Right lobe of liver (tissue), 6 donors: ENCODE measurements around the gene CDH13. TPM values are rescaled to one million over a fixed set of nuclear protein-coding genes. Genes with fewer than 3 reads are reported as not detected.

Experiments
- ATAC-seq, 4 donors: fragments of 200-7000 bp; cut with Tn5 transposase; one replicate each; pipeline ENCODE4 v1.9.1; 2020; ENCODE audit warnings: mild to moderate bottlenecking in 4 of 4, moderate library complexity in 4 of 4
- DNase-seq, 3 donors: peaks; one replicate each; pipeline ENCODE4 v3.0.0-alpha.2; 2020
- H3K27ac ChIP-seq, 3 donors: fragments of 200-600 bp; one replicate each; pipeline ENCODE4 v1.8.0; 2022
- H3K27me3 ChIP-seq, 2 donors: fragments of 200-600 bp; one replicate each; pipeline ENCODE4 v1.8.0; 2022
- H3K36me3 ChIP-seq, 4 donors: fragments of 200-600 bp; sonication (generic) in 1 of 4; one replicate each; pipeline versions ENCODE4 v1.5.1 to v1.8.0; 2017 to 2022; ENCODE audit warnings: control low read depth in 1 of 4
- H3K4me1 ChIP-seq, 4 donors: fragments of 200-600 bp; sonication (generic) in 1 of 4; one replicate each; pipeline versions ENCODE4 v1.5.1 to v1.8.0; 2017 to 2022; ENCODE audit warnings: control low read depth in 1 of 4
- H3K4me3 ChIP-seq, 3 donors: fragments of 200-600 bp; one replicate each; pipeline ENCODE4 v1.8.0; 2022
- H3K9me3 ChIP-seq, 4 donors: fragments of 200-600 bp; sonication (generic) in 1 of 4; one replicate each; pipeline versions ENCODE4 v1.5.1 to v1.8.0; 2017 to 2022; ENCODE audit warnings: control low read depth in 1 of 4
- POLR2A ChIP-seq: fragments of 450-650 bp; IDR thresholded peaks from one replicate; pipeline ENCODE4 v1.6.1; 2017; ENCODE audit warnings: antibody characterized with exemption, mild to moderate bottlenecking
- WGBS: methylation state at CpG from one replicate; pipeline ENCODE4 v1.1.6; 2018; ENCODE audit warnings: low coverage, low lambda C conversion rate; ENCODE audit not compliant: insufficient coverage; ENCODE audit errors: missing lambda C conversion rate; 5-methylcytosine and 5-hydroxymethylcytosine counted together
- intact Hi-C, 2 donors: fragments of 100-400 bp; cut with DNase I; formaldehyde crosslinking; loops; one replicate each; pipeline versions ENCODE4 v1.11.2 to v1.14.1; 2022
- total RNA-seq, 6 experiments: library from RNA; depleted of rRNA in 2 of 6; stranded (reverse); fragments of >200 nt in 2 of 6; fragmentation: NEBNext Ultra II Directional in 3 of 6; extraction: Animal tissue kit (Norgen Biotek cat#: 25700) in 3 of 6; gene quantifications; one replicate each; pipeline versions ENCODE4 v1.1.0 to v1.2.4, GENCODE V29; 2016 to 2023
- TF ChIP-seq, protein P1 (sequence below), 4 donors: fragments of 200-600 bp in 3 of 4; fragments of 450-650 bp in 1 of 4; IDR thresholded peaks; one replicate each; pipeline versions ENCODE4 v1.5.1 to v1.8.0; 2016 to 2022; ENCODE audit warnings: antibody characterized with exemption in 4 of 4, mild to moderate bottlenecking in 2 of 4
- donor health status: DM: no; HTN: yes; CAD: no.
- donor health status: DM: no; HTN: no; CAD: no.
- donor health status: DM: no; HTN: no; CAD: no.
- donor health status: DM: no; HTN: yes; CAD: no.
- donor health status: DM: no; HTN: yes; CAD: no.

Gene CDH13
- total RNA-seq, 6 experiments from 2014 or later: 0.13 to 4.6 (median 0.49) TPM

DNA sequence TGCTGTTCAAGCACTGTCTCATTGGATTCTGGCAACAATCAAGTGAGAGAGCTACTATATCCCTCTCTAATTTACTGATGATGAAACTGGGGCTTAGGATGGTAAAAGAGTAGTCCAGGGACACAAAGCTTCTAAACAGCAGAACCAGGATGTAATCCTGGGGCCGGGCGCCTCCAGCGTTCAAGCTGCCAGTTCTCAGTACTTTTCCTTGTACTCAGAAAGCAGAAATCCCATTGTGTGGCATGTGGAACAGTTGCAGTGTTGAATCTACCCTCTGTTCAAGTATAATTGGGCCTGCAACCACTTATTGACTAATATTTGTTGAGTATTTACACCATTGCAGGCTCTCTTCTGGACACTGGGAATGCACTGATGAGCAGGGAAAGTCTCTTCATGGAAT is 14.5 kb upstream of the CDH13 start:
- ATAC-seq (no peak), DNase-seq (no peak)
- H3K36me3 ChIP-seq: no peaks in the 10 kb centered on the region
- no peaks in the 10 kb centered on the region for H3K27me3 ChIP-seq
- no peaks in the 10 kb centered on the region for H3K4me1 ChIP-seq
- no peaks in the 10 kb centered on the region for H3K9me3 ChIP-seq
- TF ChIP-seq POLR2A: no peak
- TF ChIP-seq, protein P1, sequence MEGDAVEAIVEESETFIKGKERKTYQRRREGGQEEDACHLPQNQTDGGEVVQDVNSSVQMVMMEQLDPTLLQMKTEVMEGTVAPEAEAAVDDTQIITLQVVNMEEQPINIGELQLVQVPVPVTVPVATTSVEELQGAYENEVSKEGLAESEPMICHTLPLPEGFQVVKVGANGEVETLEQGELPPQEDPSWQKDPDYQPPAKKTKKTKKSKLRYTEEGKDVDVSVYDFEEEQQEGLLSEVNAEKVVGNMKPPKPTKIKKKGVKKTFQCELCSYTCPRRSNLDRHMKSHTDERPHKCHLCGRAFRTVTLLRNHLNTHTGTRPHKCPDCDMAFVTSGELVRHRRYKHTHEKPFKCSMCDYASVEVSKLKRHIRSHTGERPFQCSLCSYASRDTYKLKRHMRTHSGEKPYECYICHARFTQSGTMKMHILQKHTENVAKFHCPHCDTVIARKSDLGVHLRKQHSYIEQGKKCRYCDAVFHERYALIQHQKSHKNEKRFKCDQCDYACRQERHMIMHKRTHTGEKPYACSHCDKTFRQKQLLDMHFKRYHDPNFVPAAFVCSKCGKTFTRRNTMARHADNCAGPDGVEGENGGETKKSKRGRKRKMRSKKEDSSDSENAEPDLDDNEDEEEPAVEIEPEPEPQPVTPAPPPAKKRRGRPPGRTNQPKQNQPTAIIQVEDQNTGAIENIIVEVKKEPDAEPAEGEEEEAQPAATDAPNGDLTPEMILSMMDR (IDR thresholded peaks at IDR 0.05): no peak
- intact Hi-C loops: no loop called here
- H3K4me3 ChIP-seq: no peak overlapping the region
- no peak overlapping the region for H3K27ac ChIP-seq
- 63% methylated on average over 3 of the region's 3 CpGs for WGBS

DNA sequence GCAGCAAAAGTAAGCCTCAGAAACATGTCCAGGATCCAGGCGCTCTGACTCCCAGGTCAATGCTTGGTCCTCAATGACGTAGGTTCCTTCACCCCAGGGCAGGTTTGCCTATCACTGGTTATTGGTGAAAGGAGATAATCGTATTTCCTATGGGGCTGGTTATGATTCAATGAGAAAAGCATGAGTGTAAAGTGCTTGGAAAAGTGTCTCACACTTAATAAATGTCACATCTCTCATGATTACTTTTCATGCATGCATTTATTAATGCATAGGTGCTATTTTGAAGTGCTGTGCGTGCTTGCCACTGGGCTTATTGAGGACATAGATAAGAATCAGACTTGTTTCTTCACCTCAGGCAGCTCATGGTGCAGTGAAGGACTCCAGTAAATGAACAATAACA is 10.4 kb upstream of the CDH13 start:
- intact Hi-C loops: no loop called here
- TF ChIP-seq POLR2A: no peak
- TF ChIP-seq, protein P1 (IDR thresholded peaks at IDR 0.05): no peak
- Histone ChIP-seq H3K27me3 (no peaks in the 10 kb centered on the region), H3K9me3 (no peaks in the 10 kb centered on the region), H3K4me3 (no peak overlapping the region), H3K4me1 (no peaks in the 10 kb centered on the region), H3K27ac (no peak overlapping the region), H3K36me3 (no peaks in the 10 kb centered on the region)
- ATAC-seq: no peak
- no peak for DNase-seq
- WGBS: 54% methylated on average over 3 of the region's 4 CpGs

GRCh38 chr16:82621781-82622180 is 5.0 kb upstream of the CDH13 start:
- intact Hi-C loops: no loop called here
- Histone ChIP-seq H3K36me3 (no peaks in the 10 kb centered on the region), H3K4me3 (no peak overlapping the region), H3K4me1 (no peaks in the 10 kb centered on the region), H3K27ac (no peak overlapping the region), H3K27me3 (no peaks in the 10 kb centered on the region), H3K9me3 (no peaks in the 10 kb centered on the region)
- DNase-seq: no peak
- ATAC-seq: no peak
- 0% methylated on average over 1 of the region's 1 CpG for WGBS
- TF ChIP-seq POLR2A: no peak
- TF ChIP-seq, protein P1 (IDR thresholded peaks at IDR 0.05): no peak

- Histone ChIP-seq H3K4me1 (no peaks in the 10 kb centered on the region), H3K27me3 (peaks cover 0 to 3% of the 10 kb centered on the region in 2 donors), H3K27ac (no peak overlapping the region), H3K36me3 (no peaks in the 10 kb centered on the region), H3K9me3 (no peaks in the 10 kb centered on the region), H3K4me3 (no peak overlapping the region)
- no peak for ATAC-seq
- DNase-seq: no peak
- TF ChIP-seq, protein P1 (IDR thresholded peaks at IDR 0.05): no peak
- TF ChIP-seq POLR2A: no peak
- intact Hi-C loops: no loop called here
- 60% methylated on average over 6 of the region's 7 CpGs for WGBS
These were observed 3.5 kb upstream of the CDH13 start for GRCh38 chr16:82623241-82623640.
